Esophagus squamous epithelium (tissue), 4 donors: ENCODE data around the gene MBOAT1.

Experiments used
- CTCF ChIP-seq, 6 experiments: fragments of 450-650 bp in 4 of 6; fragments of 200-600 bp in 2 of 6; sonication (generic) in 2 of 6; IDR thresholded peaks; one replicate each; pipeline ENCODE4 v1.5.1; 2016 to 2019; ENCODE audit warnings: antibody characterized with exemption in 6 of 6, mild to moderate bottlenecking in 4 of 6, moderate library complexity in 4 of 6
- POLR2A ChIP-seq, 4 donors: fragments of 450-650 bp; IDR thresholded peaks; one replicate each; pipeline ENCODE4 v1.6.1; 2017; ENCODE audit warnings: antibody characterized with exemption in 4 of 4, mild to moderate bottlenecking in 4 of 4, moderate library complexity in 3 of 4

- TF ChIP-seq CTCF (IDR thresholded peaks at IDR 0.05) = no peak
- no peak for TF ChIP-seq POLR2A (IDR thresholded peaks at IDR 0.05)
Observed at GRCh38 chr6:20243288-20243687, 31.0 kb upstream of the MBOAT1 start.
